ENCODE data around the gene MKI67. TPM values are rescaled to one million over a fixed set of nuclear protein-coding genes. Genes with fewer than 3 reads are reported as not detected.

Gene MKI67
- total RNA-seq, 2 donors from 2014 or later, result 74.8 to 90.5 TPM

DNA sequence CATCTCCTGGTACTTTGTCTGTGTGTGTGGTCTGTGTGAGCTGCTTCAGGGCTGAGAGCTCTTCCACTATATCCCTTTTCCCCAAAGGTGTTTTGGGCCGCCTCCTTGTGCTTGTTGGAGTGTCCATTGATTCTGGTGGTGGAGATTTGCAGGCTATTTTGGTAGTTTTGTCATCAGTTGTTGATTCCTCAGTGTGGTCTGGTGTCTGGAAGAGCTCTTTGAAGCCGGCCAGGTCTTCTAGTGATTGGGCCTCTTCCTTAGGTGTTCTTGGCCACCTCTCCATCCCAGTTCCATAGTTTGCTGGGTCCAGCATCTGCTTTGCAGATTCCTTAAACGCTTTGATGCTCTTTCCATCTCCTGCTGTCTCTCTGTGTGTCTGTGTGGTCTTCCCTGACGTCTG, 20.8 kb downstream of the MKI67 start:
- no peaks in the 10 kb centered on the region for H3K4me1 Mint-ChIP-seq
- no peak overlapping the region for H3K4me3 Mint-ChIP-seq
- no peaks in the 10 kb centered on the region for H3K27me3 Mint-ChIP-seq (ENCODE audit: insufficient read depth)
- Histone ChIP-seq H3K27ac (ENCODE audit: low read depth, low read length) (no peak overlapping the region), H3K4me1 (ENCODE audit: control insufficient read depth, insufficient read depth, low read length) (no peaks in the 10 kb centered on the region), H3K36me3 (ENCODE audit: control insufficient read depth, insufficient read depth, low read length) (peaks cover 100% of the 10 kb centered on the region), H3K4me3 (ENCODE audit: low read length) (no peak overlapping the region), H3K27me3 (ENCODE audit: control insufficient read depth, insufficient read depth, low read length, poor library complexity, severe bottlenecking) (no peaks in the 10 kb centered on the region), H3K9me3 (ENCODE audit: control insufficient read depth, low read length) (no peaks in the 10 kb centered on the region), H3K9ac (ENCODE audit: extremely low read depth, low read length, poor library complexity, severe bottlenecking) (no peak overlapping the region)
- no peak overlapping the region for H3K27ac Mint-ChIP-seq
- H3K36me3 Mint-ChIP-seq (ENCODE audit: low read depth), result peaks cover 32% of the 10 kb centered on the region
- TF ChIP-seq, protein P1, sequence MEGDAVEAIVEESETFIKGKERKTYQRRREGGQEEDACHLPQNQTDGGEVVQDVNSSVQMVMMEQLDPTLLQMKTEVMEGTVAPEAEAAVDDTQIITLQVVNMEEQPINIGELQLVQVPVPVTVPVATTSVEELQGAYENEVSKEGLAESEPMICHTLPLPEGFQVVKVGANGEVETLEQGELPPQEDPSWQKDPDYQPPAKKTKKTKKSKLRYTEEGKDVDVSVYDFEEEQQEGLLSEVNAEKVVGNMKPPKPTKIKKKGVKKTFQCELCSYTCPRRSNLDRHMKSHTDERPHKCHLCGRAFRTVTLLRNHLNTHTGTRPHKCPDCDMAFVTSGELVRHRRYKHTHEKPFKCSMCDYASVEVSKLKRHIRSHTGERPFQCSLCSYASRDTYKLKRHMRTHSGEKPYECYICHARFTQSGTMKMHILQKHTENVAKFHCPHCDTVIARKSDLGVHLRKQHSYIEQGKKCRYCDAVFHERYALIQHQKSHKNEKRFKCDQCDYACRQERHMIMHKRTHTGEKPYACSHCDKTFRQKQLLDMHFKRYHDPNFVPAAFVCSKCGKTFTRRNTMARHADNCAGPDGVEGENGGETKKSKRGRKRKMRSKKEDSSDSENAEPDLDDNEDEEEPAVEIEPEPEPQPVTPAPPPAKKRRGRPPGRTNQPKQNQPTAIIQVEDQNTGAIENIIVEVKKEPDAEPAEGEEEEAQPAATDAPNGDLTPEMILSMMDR (conservative IDR thresholded peaks at IDR 0.05), result no peak
- H3K9me3 Mint-ChIP-seq, result no peaks in the 10 kb centered on the region
- 97 to 100% methylated on average over 2 to 4 of the region's 4 CpGs for WGBS, 2 experiments (ENCODE audit: insufficient coverage in 1 of 2, insufficient read length in 1 of 2)
- DNase-seq, result no peak

DNA sequence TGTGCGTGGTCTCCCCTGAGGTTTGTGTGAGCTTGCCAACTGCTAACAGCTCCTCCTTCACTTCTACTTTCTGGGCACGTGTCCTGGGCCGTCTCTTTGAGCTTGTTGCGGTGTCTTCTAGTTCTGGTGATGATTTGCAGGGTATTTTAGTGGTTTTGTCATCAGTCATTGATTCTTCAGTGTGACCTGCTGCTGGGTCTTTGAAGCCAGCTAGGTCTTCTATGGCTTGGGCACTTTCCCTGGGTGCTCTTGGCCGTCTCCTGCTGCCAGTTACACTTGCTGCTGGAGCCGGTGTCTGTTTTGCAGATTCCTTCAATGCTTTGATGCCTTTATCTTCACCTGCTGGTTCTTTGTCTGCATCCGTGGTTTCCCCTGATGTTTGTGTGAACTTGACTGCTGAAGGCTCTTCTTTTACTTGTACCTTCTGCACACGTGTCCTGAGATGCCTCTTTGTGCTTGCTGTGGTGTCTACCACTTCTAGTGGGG, 23.0 kb downstream of the MKI67 start:
- WGBS, 2 experiments (ENCODE audit: insufficient coverage in 1 of 2, insufficient read length in 1 of 2), result 88 to 91% methylated on average over 5 to 8 of the region's 8 CpGs
- Histone ChIP-seq H3K4me1 (ENCODE audit: control insufficient read depth, insufficient read depth, low read length) (no peaks in the 10 kb centered on the region), H3K4me3 (ENCODE audit: low read length) (no peak overlapping the region), H3K9ac (ENCODE audit: extremely low read depth, low read length, poor library complexity, severe bottlenecking) (no peak overlapping the region), H3K27me3 (ENCODE audit: control insufficient read depth, insufficient read depth, low read length, poor library complexity, severe bottlenecking) (no peaks in the 10 kb centered on the region), H3K27ac (ENCODE audit: low read depth, low read length) (no peak overlapping the region), H3K9me3 (ENCODE audit: control insufficient read depth, low read length) (no peaks in the 10 kb centered on the region), H3K36me3 (ENCODE audit: control insufficient read depth, insufficient read depth, low read length) (peaks cover 100% of the 10 kb centered on the region)
- Mint-ChIP-seq H3K4me1 (no peaks in the 10 kb centered on the region), H3K4me3 (no peak overlapping the region), H3K36me3 (ENCODE audit: low read depth) (peaks cover 42% of the 10 kb centered on the region), H3K9me3 (no peaks in the 10 kb centered on the region), H3K27me3 (ENCODE audit: insufficient read depth) (no peaks in the 10 kb centered on the region), H3K27ac (no peak overlapping the region)
- TF ChIP-seq, protein P1 (conservative IDR thresholded peaks at IDR 0.05), result no peak
- no peak for DNase-seq

DNA sequence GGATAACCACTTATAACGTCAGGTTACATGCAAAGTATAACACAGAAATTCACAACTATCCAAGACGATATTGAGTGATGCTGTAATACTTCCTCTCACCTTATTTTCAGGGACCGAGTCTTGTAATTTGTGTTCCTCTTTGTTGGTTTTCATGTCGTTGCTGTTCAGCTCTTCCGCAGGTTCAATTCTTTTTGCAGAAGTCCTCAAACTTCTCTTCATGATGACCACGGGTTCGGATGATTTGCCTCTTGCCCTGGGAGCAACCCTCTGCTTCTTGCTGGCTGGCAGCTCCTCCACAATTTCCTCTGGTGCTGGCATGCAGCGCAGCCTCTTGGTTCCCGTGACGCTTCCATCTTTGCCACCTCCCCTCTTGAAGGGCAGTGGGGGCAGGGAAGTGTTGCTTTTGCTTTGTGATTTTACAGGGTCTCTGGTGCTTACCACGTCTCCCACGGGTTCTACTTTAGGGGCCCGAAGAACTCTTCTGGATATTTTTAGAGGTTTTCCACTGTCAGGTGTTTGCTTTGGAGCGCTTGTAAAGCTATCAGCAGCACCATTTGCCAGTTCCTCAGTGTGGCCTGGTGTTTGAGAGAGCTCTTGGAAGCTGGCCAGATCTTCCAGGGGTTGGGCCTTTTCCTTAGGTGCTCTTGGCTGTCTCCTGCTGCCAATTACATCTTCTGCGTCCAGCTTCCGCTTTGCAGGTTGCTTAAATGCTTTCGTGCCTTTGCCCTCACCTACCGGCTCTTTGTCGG, 23.6 kb downstream of the MKI67 start:
- Mint-ChIP-seq H3K4me3 (no peak overlapping the region), H3K27me3 (ENCODE audit: insufficient read depth) (no peaks in the 10 kb centered on the region), H3K27ac (no peak overlapping the region), H3K4me1 (no peaks in the 10 kb centered on the region), H3K36me3 (ENCODE audit: low read depth) (peaks cover 49% of the 10 kb centered on the region), H3K9me3 (no peaks in the 10 kb centered on the region)
- Histone ChIP-seq H3K27ac (ENCODE audit: low read depth, low read length) (no peak overlapping the region), H3K4me3 (ENCODE audit: low read length) (no peak overlapping the region), H3K4me1 (ENCODE audit: control insufficient read depth, insufficient read depth, low read length) (no peaks in the 10 kb centered on the region), H3K27me3 (ENCODE audit: control insufficient read depth, insufficient read depth, low read length, poor library complexity, severe bottlenecking) (no peaks in the 10 kb centered on the region), H3K9ac (ENCODE audit: extremely low read depth, low read length, poor library complexity, severe bottlenecking) (no peak overlapping the region), H3K36me3 (ENCODE audit: control insufficient read depth, insufficient read depth, low read length) (peaks cover 100% of the 10 kb centered on the region), H3K9me3 (ENCODE audit: control insufficient read depth, low read length) (no peaks in the 10 kb centered on the region)
- TF ChIP-seq, protein P1 (conservative IDR thresholded peaks at IDR 0.05), result no peak
- peak; percentile 24 for DNase-seq
- 90 to 92% methylated on average over 16 to 18 of the region's 19 CpGs for WGBS, 2 experiments (ENCODE audit: insufficient coverage in 1 of 2, insufficient read length in 1 of 2)

Data from endodermal cell (in vitro differentiated cells).